ENCODE results near the gene EPHA3.

EPHA3 gene

DNA sequence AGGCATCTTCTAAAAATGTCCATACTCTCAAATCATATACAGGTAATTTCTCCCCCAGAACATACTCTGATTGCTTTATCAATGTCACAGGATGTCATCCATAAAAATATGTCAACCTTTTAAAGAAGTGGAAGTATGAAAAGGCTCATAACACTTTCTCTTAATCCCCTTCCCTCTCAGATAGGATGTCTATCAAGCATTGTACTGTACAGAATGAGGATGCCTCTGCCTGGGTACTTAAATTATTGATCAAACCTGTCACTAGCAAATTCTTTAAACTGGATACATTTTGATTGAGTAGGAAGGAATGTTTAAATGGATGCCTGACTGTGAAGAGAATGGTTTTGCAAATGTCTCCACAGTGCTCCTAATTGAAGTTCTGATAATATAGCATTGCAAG is 168.7 kb downstream of the EPHA3 start:
- no peak for DNase-seq (ENCODE audit: low spot score)
- TF ChIP-seq, protein P1, sequence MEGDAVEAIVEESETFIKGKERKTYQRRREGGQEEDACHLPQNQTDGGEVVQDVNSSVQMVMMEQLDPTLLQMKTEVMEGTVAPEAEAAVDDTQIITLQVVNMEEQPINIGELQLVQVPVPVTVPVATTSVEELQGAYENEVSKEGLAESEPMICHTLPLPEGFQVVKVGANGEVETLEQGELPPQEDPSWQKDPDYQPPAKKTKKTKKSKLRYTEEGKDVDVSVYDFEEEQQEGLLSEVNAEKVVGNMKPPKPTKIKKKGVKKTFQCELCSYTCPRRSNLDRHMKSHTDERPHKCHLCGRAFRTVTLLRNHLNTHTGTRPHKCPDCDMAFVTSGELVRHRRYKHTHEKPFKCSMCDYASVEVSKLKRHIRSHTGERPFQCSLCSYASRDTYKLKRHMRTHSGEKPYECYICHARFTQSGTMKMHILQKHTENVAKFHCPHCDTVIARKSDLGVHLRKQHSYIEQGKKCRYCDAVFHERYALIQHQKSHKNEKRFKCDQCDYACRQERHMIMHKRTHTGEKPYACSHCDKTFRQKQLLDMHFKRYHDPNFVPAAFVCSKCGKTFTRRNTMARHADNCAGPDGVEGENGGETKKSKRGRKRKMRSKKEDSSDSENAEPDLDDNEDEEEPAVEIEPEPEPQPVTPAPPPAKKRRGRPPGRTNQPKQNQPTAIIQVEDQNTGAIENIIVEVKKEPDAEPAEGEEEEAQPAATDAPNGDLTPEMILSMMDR (IDR thresholded peaks at IDR 0.05; ENCODE audit: borderline replicate concordance, control extremely low read depth, extremely low read depth, insufficient read depth, missing control alignments) = no peak
- in situ Hi-C loops (cut with MboI; ENCODE audit: low sequenced_read_pairs, unreplicated experiment) = no loop called here

DNA sequence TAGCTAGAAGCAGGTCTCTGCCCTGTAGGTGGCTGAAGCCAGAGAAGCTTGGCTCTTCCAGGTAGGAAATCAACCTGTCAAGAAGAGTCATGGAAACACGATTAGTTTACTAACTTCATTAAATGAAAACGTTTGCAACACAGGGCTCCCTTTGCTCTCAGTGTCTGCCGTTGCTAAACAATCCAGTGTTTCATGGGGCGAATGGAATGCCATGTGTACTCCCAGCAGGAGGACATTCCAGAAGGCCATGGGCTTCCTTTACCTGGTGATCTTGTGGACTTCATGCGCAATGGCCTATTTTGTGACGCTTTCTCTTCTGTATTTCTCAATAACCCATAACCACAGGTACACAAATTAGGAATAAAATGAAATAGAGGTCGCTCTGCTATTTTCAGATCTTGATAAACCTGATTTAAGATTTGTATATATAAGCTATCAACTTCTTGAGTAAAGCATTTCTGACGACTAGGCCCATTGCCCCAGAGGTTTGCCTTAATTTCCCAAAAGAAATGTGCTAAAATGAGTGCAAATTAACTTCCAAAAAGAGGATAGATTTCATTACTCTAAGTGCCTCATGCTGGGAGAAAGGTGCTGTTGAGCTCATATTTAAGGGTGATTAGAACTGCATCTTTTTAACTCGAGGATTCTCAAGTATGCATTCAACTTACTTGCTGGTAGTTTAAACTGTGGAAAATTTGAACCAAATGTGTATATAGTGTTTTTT is 171.0 kb downstream of the EPHA3 start:
- TF ChIP-seq, protein P1 (IDR thresholded peaks at IDR 0.05; ENCODE audit: borderline replicate concordance, control extremely low read depth, extremely low read depth, insufficient read depth, missing control alignments) = no peak
- DNase-seq (ENCODE audit: low spot score) = no peak
- in situ Hi-C loops (cut with MboI; ENCODE audit: low sequenced_read_pairs, unreplicated experiment) = no loop called here

DNA sequence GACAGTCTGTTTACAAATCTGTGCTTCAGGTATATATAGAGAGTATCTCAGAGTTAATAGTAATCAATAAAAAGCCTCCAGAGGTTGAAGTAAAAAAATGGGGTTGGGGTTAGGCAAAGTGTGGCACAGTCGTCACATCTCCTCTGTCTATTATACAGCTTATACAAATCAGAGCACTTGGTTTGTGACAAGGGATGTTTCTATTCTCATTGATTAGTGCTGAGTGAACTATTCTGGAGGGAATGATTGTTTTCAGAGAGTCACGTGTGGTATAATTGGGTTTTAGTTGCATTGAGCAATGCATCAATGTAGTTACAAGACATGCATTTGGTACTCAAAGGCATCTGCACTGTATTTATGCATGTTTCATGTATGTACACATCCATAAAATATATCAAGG is 172.9 kb downstream of the EPHA3 start:
- no peak for DNase-seq (ENCODE audit: low spot score)
- in situ Hi-C loops (cut with MboI; ENCODE audit: low sequenced_read_pairs, unreplicated experiment) = no loop called here
- TF ChIP-seq, protein P1 (IDR thresholded peaks at IDR 0.05; ENCODE audit: borderline replicate concordance, control extremely low read depth, extremely low read depth, insufficient read depth, missing control alignments) = no peak

DNA sequence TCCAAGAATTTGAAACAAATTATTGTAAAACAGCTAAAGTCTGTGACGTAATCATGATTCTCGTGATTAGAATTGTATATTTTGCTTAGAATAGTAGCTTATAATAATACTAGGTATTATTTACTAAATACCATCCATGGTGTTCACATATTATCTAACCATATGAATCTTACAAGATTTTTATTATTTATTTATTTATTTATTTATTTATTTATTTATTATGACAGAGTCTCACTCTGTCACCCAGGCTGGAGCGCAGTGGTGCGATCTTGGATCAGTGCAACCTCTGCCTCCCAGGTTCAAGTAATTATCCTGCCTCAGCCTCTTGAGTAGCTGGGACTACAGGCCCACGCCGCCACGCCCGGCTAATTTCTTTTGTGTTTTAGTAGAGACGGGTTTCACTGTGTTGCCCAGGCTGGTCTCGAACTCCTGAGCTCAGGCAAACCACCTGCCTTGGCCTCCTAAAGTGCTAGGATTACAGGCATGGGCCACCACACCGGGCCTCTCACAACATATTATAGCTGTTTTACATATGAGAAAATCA is 173.5 kb downstream of the EPHA3 start:
- TF ChIP-seq, protein P1 (IDR thresholded peaks at IDR 0.05; ENCODE audit: borderline replicate concordance, control extremely low read depth, extremely low read depth, insufficient read depth, missing control alignments) = no peak
- in situ Hi-C loops (cut with MboI; ENCODE audit: low sequenced_read_pairs, unreplicated experiment) = no loop called here
- DNase-seq (ENCODE audit: low spot score) = no peak

DNA sequence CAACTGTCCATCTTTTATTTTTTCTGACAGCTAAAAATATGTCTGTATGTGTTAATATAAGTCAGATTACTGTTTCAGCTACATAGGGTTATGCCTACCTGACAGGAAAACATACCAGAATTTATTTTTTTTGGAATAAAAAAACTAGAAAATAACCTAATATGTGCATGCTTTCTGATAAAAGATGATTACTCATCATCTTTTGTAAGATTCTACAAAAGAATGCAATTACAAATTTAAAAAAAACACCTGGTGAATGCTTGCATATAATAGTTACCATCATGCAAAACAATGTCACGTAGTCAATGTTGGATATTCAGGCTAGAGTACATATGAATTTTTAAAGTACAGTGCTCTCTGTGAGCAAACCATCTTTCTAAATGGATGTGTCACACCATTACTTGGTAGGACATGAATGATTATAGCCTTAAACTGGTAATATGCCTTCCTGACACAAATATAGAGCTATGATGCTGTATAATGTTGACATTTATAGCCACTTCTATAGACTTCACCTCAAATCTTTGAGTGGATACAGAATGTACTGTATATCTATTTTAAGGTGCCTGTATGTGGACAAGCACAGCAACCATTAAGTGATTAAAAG is 180.6 kb downstream of the EPHA3 start:
- no peak for DNase-seq (ENCODE audit: low spot score)
- TF ChIP-seq, protein P1 (IDR thresholded peaks at IDR 0.05; ENCODE audit: borderline replicate concordance, control extremely low read depth, extremely low read depth, insufficient read depth, missing control alignments) = no peak
- in situ Hi-C loops (cut with MboI; ENCODE audit: low sequenced_read_pairs, unreplicated experiment) = no loop called here

DNA sequence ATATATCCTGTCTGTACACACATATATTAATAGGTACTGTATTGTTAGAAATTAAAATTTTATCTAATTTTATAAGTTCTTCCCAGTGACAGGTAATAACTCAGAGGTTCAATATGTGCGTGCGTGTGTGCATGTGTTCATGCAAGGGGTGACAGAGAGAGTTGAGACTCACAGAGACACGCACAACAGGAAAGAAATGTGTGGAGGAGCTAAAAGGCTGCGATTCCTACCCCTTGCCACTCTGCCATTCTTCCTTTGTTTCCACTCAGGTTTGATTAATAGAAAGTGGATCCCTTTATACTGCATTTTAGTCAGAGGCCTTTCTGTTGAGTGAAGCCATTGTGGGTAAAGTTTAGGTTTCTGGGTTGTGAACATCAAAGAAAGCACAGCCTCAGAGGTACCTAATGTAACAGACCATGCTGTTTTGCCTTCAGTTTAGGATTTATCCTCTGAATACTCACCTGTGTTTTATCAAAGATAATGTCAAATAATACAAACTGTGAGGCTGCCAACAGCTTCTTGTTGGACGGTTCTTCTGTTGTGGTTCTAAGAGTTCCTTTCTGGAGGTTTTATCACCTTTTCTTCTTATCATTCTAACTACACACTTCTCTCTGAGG is 182.3 kb downstream of the EPHA3 start:
- DNase-seq (ENCODE audit: low spot score) = no peak
- TF ChIP-seq, protein P1 (IDR thresholded peaks at IDR 0.05; ENCODE audit: borderline replicate concordance, control extremely low read depth, extremely low read depth, insufficient read depth, missing control alignments) = no peak
- in situ Hi-C loops (cut with MboI; ENCODE audit: low sequenced_read_pairs, unreplicated experiment) = no loop called here
